B cell (primary cell): ENCODE measurements around the gene WDR86.

Experiments used
- CTCF ChIP-seq: fragments of 200-600 bp; IDR thresholded peaks from one replicate; pipeline ENCODE4 v1.8.0; 2022; ENCODE audit warnings: antibody characterized with exemption, mild to moderate bottlenecking
- EZH2 ChIP-seq: IDR thresholded peaks from 2 replicates; pipeline ENCODE4 v1.6.1; 2012; ENCODE audit warnings: borderline replicate concordance, low read depth, mild to moderate bottlenecking, moderate library complexity, low read length; ENCODE audit not compliant: insufficient read depth, poor library complexity, severe bottlenecking

DNA sequence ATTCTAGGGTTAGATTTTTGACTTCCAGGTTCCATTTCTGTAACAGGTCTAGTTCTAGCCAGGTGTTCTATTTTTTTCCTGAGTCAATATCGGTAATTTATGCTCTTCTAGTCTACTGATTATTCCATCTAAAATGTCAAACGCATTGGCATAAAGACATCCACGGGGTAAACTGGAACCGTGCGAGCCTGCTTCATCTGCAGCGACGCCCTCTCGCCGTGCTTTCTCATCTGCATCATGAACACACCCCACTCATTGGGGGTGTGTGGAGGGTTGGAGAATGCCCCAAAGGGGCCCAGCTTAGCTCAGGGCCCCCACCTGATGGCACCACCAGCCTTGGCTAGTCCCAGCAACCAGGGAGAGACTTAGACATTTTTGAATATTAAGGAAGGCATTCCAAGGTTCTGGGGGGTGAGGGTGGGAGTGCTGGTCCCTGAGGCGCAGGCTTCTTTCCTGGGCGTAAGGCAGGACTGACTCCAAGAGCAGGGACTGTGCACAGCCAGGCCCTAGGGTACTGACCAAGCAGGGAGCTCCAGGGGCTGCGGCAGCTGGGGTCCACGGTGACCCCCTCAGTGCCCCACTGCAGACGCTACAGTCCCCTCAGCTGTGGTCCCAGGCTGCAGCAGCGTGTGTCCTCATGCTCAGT is 43.0 kb upstream of the WDR86 start:
- no peak for TF ChIP-seq CTCF
- TF ChIP-seq EZH2, result no peak
